HL-60 (cell line): ENCODE results near the gene NMT1.

ENCODE experiments used
- CTCF ChIP-seq: IDR thresholded peaks from one replicate; pipeline ENCODE4 v1.5.1; 2011; ENCODE audit warnings: low read length, control low read depth, inconsistent platforms; ENCODE audit not compliant: insufficient read depth
- REST ChIP-seq: IDR thresholded peaks from 2 replicates; pipeline ENCODE4 v1.6.1; 2012; ENCODE audit warnings: low read depth; ENCODE audit not compliant: insufficient replicate concordance

- TF ChIP-seq CTCF: no peak
- no peak for TF ChIP-seq REST
Measured at GRCh38 chr17:45146592-45146889, 85.4 kb downstream of the NMT1 start.
